H9 (cell line): Measurements from ENCODE around the gene NECAB3. TPM values are rescaled to one million over a fixed set of nuclear protein-coding genes. Genes with fewer than 3 reads are reported as not detected.

Experiments
- DNase-seq: peaks from one replicate; pipeline ENCODE4 v3.0.0-alpha.2; 2017
- H2AFZ ChIP-seq: one replicate; pipeline ENCODE4 v1.6.1; 2013; ENCODE audit warnings: mild to moderate bottlenecking, low read length, control low read depth, moderate library complexity
- H2AK5ac ChIP-seq: 2 replicates; pipeline ENCODE4 v1.6.1; 2013; ENCODE audit warnings: low read length, control low read depth, mixed read lengths; ENCODE audit not compliant: insufficient read length
- H2BK120ac ChIP-seq: one replicate; pipeline ENCODE4 v1.6.1; 2013; ENCODE audit warnings: low read depth, mild to moderate bottlenecking, low read length, control low read depth, inconsistent platforms; ENCODE audit not compliant: poor library complexity, severe bottlenecking
- H2BK12ac ChIP-seq: 2 replicates; pipeline ENCODE4 v1.6.1; 2013; ENCODE audit warnings: low read length, control low read depth, mixed read lengths, low read depth; ENCODE audit not compliant: insufficient read length
- H2BK15ac ChIP-seq: 2 replicates; pipeline ENCODE4 v1.6.1; 2013; ENCODE audit warnings: low read depth, low read length, control low read depth
- H2BK20ac ChIP-seq: one replicate; pipeline ENCODE4 v1.6.1; 2013; ENCODE audit warnings: low read depth, mild to moderate bottlenecking, low read length, control low read depth, inconsistent platforms; ENCODE audit not compliant: poor library complexity, severe bottlenecking
- H2BK5ac ChIP-seq: 2 replicates; pipeline ENCODE4 v1.6.1; 2013; ENCODE audit warnings: low read length, control low read depth, mixed read lengths; ENCODE audit not compliant: insufficient read length
- H3K14ac ChIP-seq: 2 replicates; pipeline ENCODE4 v1.6.1; 2013; ENCODE audit warnings: low read length, control low read depth; ENCODE audit not compliant: insufficient read depth
- H3K18ac ChIP-seq: 2 replicates; pipeline ENCODE4 v1.6.1; 2013; ENCODE audit warnings: low read depth, mild to moderate bottlenecking, mixed read lengths, low read length, control low read depth; ENCODE audit not compliant: insufficient read length
- H3K23ac ChIP-seq: 2 replicates; pipeline ENCODE4 v1.6.1; 2013; ENCODE audit warnings: low read length, control low read depth, mixed read lengths, low read depth; ENCODE audit not compliant: insufficient read length
- H3K23me2 ChIP-seq: 2 replicates; pipeline ENCODE4 v1.6.1; 2013; ENCODE audit warnings: low read depth, mild to moderate bottlenecking, mixed read lengths, low read length, control low read depth; ENCODE audit not compliant: insufficient read length, poor library complexity, severe bottlenecking
- H3K27ac ChIP-seq: 2 replicates; pipeline ENCODE4 v1.5.1; 2013; ENCODE audit warnings: low read length, control low read depth, mixed read lengths, low read depth; ENCODE audit not compliant: insufficient read length
- H3K27me3 ChIP-seq: 2 replicates; pipeline ENCODE4 v1.6.1; 2013; ENCODE audit warnings: low read length, control low read depth, inconsistent platforms; ENCODE audit not compliant: insufficient read depth
- H3K4ac ChIP-seq: 2 replicates; pipeline ENCODE4 v1.6.1; 2013; ENCODE audit warnings: low read depth, mild to moderate bottlenecking, control low read depth, inconsistent platforms, low read length, moderate library complexity
- H3K4me1 ChIP-seq: 2 replicates; pipeline ENCODE4 v1.6.1; 2013; ENCODE audit warnings: low read length, control low read depth, inconsistent platforms; ENCODE audit not compliant: insufficient read depth
- H3K4me2 ChIP-seq: 2 replicates; pipeline ENCODE4 v1.6.1; 2013; ENCODE audit warnings: low read length, control low read depth, mixed read lengths; ENCODE audit not compliant: insufficient read length, insufficient read depth
- H3K56ac ChIP-seq: 2 replicates; pipeline ENCODE4 v1.6.1; 2013; ENCODE audit warnings: low read depth, mild to moderate bottlenecking, mixed read lengths, low read length, control low read depth; ENCODE audit not compliant: insufficient read length
- H3K79me1 ChIP-seq: 2 replicates; pipeline ENCODE4 v1.6.1; 2013; ENCODE audit warnings: low read depth, mild to moderate bottlenecking, moderate library complexity, low read length, control low read depth, inconsistent platforms; ENCODE audit not compliant: insufficient read depth, poor library complexity, severe bottlenecking
- H3K79me2 ChIP-seq: 2 replicates; pipeline ENCODE4 v1.6.1; 2013; ENCODE audit warnings: low read length, control low read depth, inconsistent platforms; ENCODE audit not compliant: insufficient read depth
- H3K9ac ChIP-seq: 2 replicates; pipeline ENCODE4 v1.6.1; 2013; ENCODE audit warnings: low read length, control low read depth, mixed read lengths; ENCODE audit not compliant: insufficient read length; ENCODE audit errors: extremely low read depth
- H3K9me3 ChIP-seq: one replicate; pipeline ENCODE4 v1.6.1; 2013; ENCODE audit warnings: low read depth, low read length, inconsistent platforms; ENCODE audit not compliant: control insufficient read depth
- H3T11ph ChIP-seq: one replicate; pipeline ENCODE4 v1.6.1; 2013; ENCODE audit warnings: mild to moderate bottlenecking, low read length, control low read depth, inconsistent platforms
- H4K20me1 ChIP-seq: one replicate; pipeline ENCODE4 v1.6.1; 2013; ENCODE audit not compliant: control insufficient read depth, insufficient read length, insufficient read depth
- H4K5ac ChIP-seq: 2 replicates; pipeline ENCODE4 v1.6.1; 2013; ENCODE audit warnings: low read depth, mild to moderate bottlenecking, mixed read lengths, low read length, control low read depth; ENCODE audit not compliant: insufficient read length
- H4K8ac ChIP-seq: replicated peaks from 2 replicates; pipeline ENCODE4 v1.6.1; 2013; ENCODE audit warnings: low read length, control low read depth, mixed read lengths, low read depth; ENCODE audit not compliant: insufficient read length
- H4K91ac ChIP-seq: 2 replicates; pipeline ENCODE4 v1.6.1; 2013; ENCODE audit warnings: low read depth, mild to moderate bottlenecking, moderate library complexity, mixed read lengths, low read length, control low read depth; ENCODE audit not compliant: insufficient read length
- H3K27ac Mint-ChIP-seq, 3 experiments: 2 replicates in 2 of 3; 3 replicates in 1 of 3; pipeline ENCODE4 v1.8.0; 2020 to 2021; ENCODE audit warnings: mixed read lengths in 3 of 3, mild to moderate bottlenecking in 1 of 3, moderate library complexity in 1 of 3
- H3K27me3 Mint-ChIP-seq: 2 replicates; pipeline ENCODE4 v1.8.0; 2021; ENCODE audit warnings: low read depth, mild to moderate bottlenecking, moderate library complexity, mixed read lengths
- H3K36me3 Mint-ChIP-seq, 3 experiments: 2 replicates in 2 of 3; 3 replicates in 1 of 3; pipeline ENCODE4 v1.8.0; 2020 to 2021; ENCODE audit warnings: low read depth in 3 of 3, mixed read lengths in 3 of 3; ENCODE audit not compliant: insufficient read depth in 1 of 3
- H3K4me1 Mint-ChIP-seq, 2 experiments: 2 replicates each; pipeline ENCODE4 v1.8.0; 2020; ENCODE audit warnings: mixed read lengths in 2 of 2
- H3K4me3 Mint-ChIP-seq, 2 experiments: 2 replicates in 1 of 2; 3 replicates in 1 of 2; pipeline ENCODE4 v1.8.0; 2020 to 2021; ENCODE audit warnings: mild to moderate bottlenecking in 2 of 2, mixed read lengths in 2 of 2, moderate library complexity in 1 of 2
- H3K9me3 Mint-ChIP-seq, 2 experiments: 2 replicates in 1 of 2; 3 replicates in 1 of 2; pipeline ENCODE4 v1.8.0; 2020; ENCODE audit warnings: mild to moderate bottlenecking in 2 of 2, mixed read lengths in 2 of 2, moderate library complexity in 1 of 2
- CTCF ChIP-seq: fragments of 200-600 bp; sonication (generic); conservative IDR thresholded peaks from 3 replicates; pipeline ENCODE4 v1.8.0; 2021; ENCODE audit warnings: antibody characterized with exemption, mild to moderate bottlenecking
- WGBS: extraction: QIAGEN DNeasy Blood & Tissue Kit; methylation state at CpG from one replicate; pipeline ENCODE4 v1.1.7; 2013; ENCODE audit warnings: missing lambda C conversion rate, low lambda C conversion rate, mixed read lengths; ENCODE audit not compliant: insufficient read length; ENCODE audit errors: extremely low coverage; 5-methylcytosine and 5-hydroxymethylcytosine counted together
- total RNA-seq: library from RNA; stranded (reverse); gene quantifications from 2 replicates; pipeline ENCODE4 v1.2.1, GENCODE V29; 2021

NECAB3 gene
- total RNA-seq, 1 experiment from 2014 or later: 57.7 TPM

- Mint-ChIP-seq H3K27me3 (peaks cover 4% of the 10 kb centered on the region), H3K4me3 (peak within 1 kb of the TSS; percentile 63 to 72), H3K9me3 (no peaks in the 10 kb centered on the region), H3K36me3 (peaks cover 19 to 44% (median 32%) of the 10 kb centered on the region in 3 experiments), H3K27ac (peak within 1 kb of the TSS; percentile 31 to 92 (median 87); a peak in 4 of 7 replicates), H3K4me1 (peaks cover 29 to 32% of the 10 kb centered on the region in 2 experiments)
- Histone ChIP-seq H2AK5ac (no peak within 1 kb of the TSS), H4K5ac (no peak within 1 kb of the TSS), H4K8ac (no peak within 1 kb of the TSS), H3K23me2 (peaks cover 18% of the 10 kb centered on the region), H2BK15ac (no peak within 1 kb of the TSS), H4K20me1 (no peaks in the 10 kb centered on the region), H3K14ac (no peak within 1 kb of the TSS; the same call in 1 of the 2 replicates), H2BK12ac (no peak within 1 kb of the TSS), H2BK20ac (no peak within 1 kb of the TSS), H3K4ac (no peak within 1 kb of the TSS), H3K4me1 (no peaks in the 10 kb centered on the region; the same call in 1 of the 2 replicates), H2AFZ (no peak within 1 kb of the TSS), H4K91ac (no peak within 1 kb of the TSS), H3K79me1 (no peaks in the 10 kb centered on the region), H3K4me2 (peak within 1 kb of the TSS; percentile 39), H2BK120ac (no peak within 1 kb of the TSS), H3K18ac (no peak within 1 kb of the TSS), H3K27me3 (no peaks in the 10 kb centered on the region), H3K27ac (no peak within 1 kb of the TSS), H3K9ac (no peak within 1 kb of the TSS), H2BK5ac (no peak within 1 kb of the TSS), H3K56ac (no peak within 1 kb of the TSS), H3T11ph (no peak within 1 kb of the TSS), H3K79me2 (no peaks in the 10 kb centered on the region), H3K23ac (no peak within 1 kb of the TSS), H3K9me3 (no peaks in the 10 kb centered on the region)
- no CpG with 5 or more reads among the region's 50 CpGs for WGBS
- TF ChIP-seq CTCF: peak; percentile 36; the same call in 1 of the 3 replicates
- DNase-seq: peak; percentile 97
These were observed 7.7 kb downstream of the NECAB3 start, which contains the start of gene ACTL10 for GRCh38 chr20:33666293-33667244. Gene ACTL10 (plus strand): TSS chr20:33666943. CDS start chr20:33667498, 555 bp downstream.
